CD14-positive monocyte (primary cell): ENCODE data around the gene PICK1. TPM values are rescaled to one million over a fixed set of nuclear protein-coding genes. Genes with fewer than 3 reads are reported as not detected.

Experiments
- DNase-seq, 3 donors: peaks; one replicate each; pipeline ENCODE4 v3.0.0-alpha.2; 2011 to 2022
- H2AFZ ChIP-seq: 2 replicates; pipeline ENCODE4 v1.6.0; 2012; ENCODE audit warnings: mild to moderate bottlenecking, low read depth, low read length, inconsistent platforms; ENCODE audit not compliant: insufficient read depth, poor library complexity, severe bottlenecking
- H3K27ac ChIP-seq, 2 donors: 1 replicate in 1 of 2; 2 replicates in 1 of 2; pipeline ENCODE4 v1.5.1; 2012 to 2013; ENCODE audit warnings: low read length in 2 of 2, control low read depth in 1 of 2, inconsistent platforms in 1 of 2, low read depth in 1 of 2, mild to moderate bottlenecking in 1 of 2
- H3K27me3 ChIP-seq, 2 donors: one replicate each; pipeline versions ENCODE4 v1.6.0 to v1.6.1; 2011 to 2013; ENCODE audit warnings: low read length in 2 of 2; ENCODE audit not compliant: control insufficient read depth in 2 of 2, insufficient read depth in 2 of 2
- H3K36me3 ChIP-seq, 2 donors: replicated peaks in 1 of 2; 1 replicate in 1 of 2; 2 replicates in 1 of 2; pipeline versions ENCODE4 v1.5.1 to v1.6.1; 2012 to 2013; ENCODE audit warnings: low read length in 2 of 2, control low read depth in 1 of 2, inconsistent platforms in 1 of 2, mild to moderate bottlenecking in 1 of 2; ENCODE audit not compliant: insufficient read depth in 2 of 2, control insufficient read depth in 1 of 2
- H3K4me1 ChIP-seq, 2 donors: 1 replicate in 1 of 2; 2 replicates in 1 of 2; pipeline versions ENCODE4 v1.5.1 to v1.6.1; 2012 to 2013; ENCODE audit warnings: low read length in 2 of 2, control low read depth in 1 of 2, inconsistent platforms in 1 of 2, mild to moderate bottlenecking in 1 of 2, moderate library complexity in 1 of 2; ENCODE audit not compliant: insufficient read depth in 2 of 2, control insufficient read depth in 1 of 2
- H3K4me2 ChIP-seq: replicated peaks from 2 replicates; pipeline ENCODE3; 2012; ENCODE audit warnings: low read length, moderate library complexity, mild to moderate bottlenecking; ENCODE audit not compliant: poor library complexity, severe bottlenecking; ENCODE audit errors: extremely low read depth
- H3K4me3 ChIP-seq, 3 experiments: fragments of 200-600 bp in 1 of 3; sonication (generic) in 1 of 3; replicated peaks in 1 of 3; 1 replicate in 2 of 3; 2 replicates in 1 of 3; pipeline ENCODE4 v1.5.1; 2011 to 2013; ENCODE audit warnings: low read length in 3 of 3, mild to moderate bottlenecking in 3 of 3, control low read depth in 2 of 3, low read depth in 2 of 3, inconsistent platforms in 1 of 3, moderate library complexity in 1 of 3
- H3K79me2 ChIP-seq: 2 replicates; pipeline ENCODE4 v1.6.0; 2012; ENCODE audit warnings: mild to moderate bottlenecking, control low read depth, inconsistent platforms, low read length, moderate library complexity; ENCODE audit not compliant: insufficient read depth
- H3K9ac ChIP-seq: 2 replicates; pipeline ENCODE4 v1.6.0; 2017; ENCODE audit warnings: low read length, mild to moderate bottlenecking; ENCODE audit not compliant: insufficient read depth, poor library complexity, severe bottlenecking
- H3K9me3 ChIP-seq, 2 donors: replicated peaks in 1 of 2; 1 replicate in 1 of 2; 2 replicates in 1 of 2; pipeline versions ENCODE4 v1.5.1 to v1.6.1; 2012 to 2013; ENCODE audit warnings: low read length in 2 of 2, control low read depth in 1 of 2; ENCODE audit not compliant: control insufficient read depth in 1 of 2, insufficient read depth in 1 of 2
- H4K20me1 ChIP-seq: 2 replicates; pipeline ENCODE4 v1.6.0; 2012; ENCODE audit warnings: mild to moderate bottlenecking, low read length, control low read depth, moderate library complexity; ENCODE audit not compliant: insufficient read depth
- H3K27ac Mint-ChIP-seq, 7 donors: one replicate each; pipeline ENCODE4 v1.8.0; 2020; ENCODE audit warnings: mild to moderate bottlenecking in 7 of 7, mixed read lengths in 7 of 7, moderate library complexity in 6 of 7, inconsistent platforms in 2 of 7
- H3K27me3 Mint-ChIP-seq, 3 donors: one replicate each; pipeline ENCODE4 v1.8.0; 2021 to 2022; ENCODE audit warnings: low read depth in 3 of 3, mild to moderate bottlenecking in 3 of 3, mixed read lengths in 3 of 3, moderate library complexity in 3 of 3, inconsistent platforms in 1 of 3
- H3K36me3 Mint-ChIP-seq, 2 donors: one replicate each; pipeline ENCODE4 v1.8.0; 2020; ENCODE audit warnings: mixed read lengths in 2 of 2, inconsistent platforms in 1 of 2, mild to moderate bottlenecking in 1 of 2
- H3K4me1 Mint-ChIP-seq: one replicate; pipeline ENCODE4 v1.8.0; 2020; ENCODE audit warnings: mild to moderate bottlenecking, mixed read lengths
- H3K4me3 Mint-ChIP-seq, 2 donors: one replicate each; pipeline ENCODE4 v1.8.0; 2020; ENCODE audit warnings: mild to moderate bottlenecking in 2 of 2, mixed read lengths in 2 of 2, moderate library complexity in 1 of 2
- H3K9me3 Mint-ChIP-seq, 7 donors: one replicate each; pipeline ENCODE4 v1.8.0; 2020 to 2022; ENCODE audit warnings: mixed read lengths in 7 of 7, mild to moderate bottlenecking in 6 of 7, moderate library complexity in 6 of 7, inconsistent platforms in 2 of 7
- CTCF ChIP-seq: fragments of 200-600 bp; IDR thresholded peaks from one replicate; pipeline ENCODE4 v1.8.0; 2022; ENCODE audit warnings: antibody characterized with exemption, mild to moderate bottlenecking
- WGBS: methylation state at CpG from one replicate; pipeline ENCODE4 v1.1.5; 2013; ENCODE audit warnings: missing lambda C conversion rate; ENCODE audit not compliant: insufficient coverage; 5-methylcytosine and 5-hydroxymethylcytosine counted together
- intact Hi-C, 2 donors: fragments of 100-400 bp; cut with micrococcal nuclease; formaldehyde crosslinking; loops; one replicate each; pipeline versions ENCODE4 v1.15.0 to v1.15.1; 2023
- polyA plus RNA-seq, 3 donors: library from polyadenylated mRNA; depleted of rRNA in 1 of 3; unstranded in 2 of 3; stranded (reverse) in 1 of 3; fragments of 300-500 nt in 2 of 3; fragments of >200 nt in 1 of 3; fragmentation: Illumina TruSeq in 2 of 3; gene quantifications; 1 replicate in 2 of 3; 2 replicates in 1 of 3; pipeline ENCODE4 v1.2.3, GENCODE V29; 2012 to 2021

The PICK1 gene
- polyA plus RNA-seq, 3 donors = 6.4 to 16.9 (median 7.2) TPM

DNA sequence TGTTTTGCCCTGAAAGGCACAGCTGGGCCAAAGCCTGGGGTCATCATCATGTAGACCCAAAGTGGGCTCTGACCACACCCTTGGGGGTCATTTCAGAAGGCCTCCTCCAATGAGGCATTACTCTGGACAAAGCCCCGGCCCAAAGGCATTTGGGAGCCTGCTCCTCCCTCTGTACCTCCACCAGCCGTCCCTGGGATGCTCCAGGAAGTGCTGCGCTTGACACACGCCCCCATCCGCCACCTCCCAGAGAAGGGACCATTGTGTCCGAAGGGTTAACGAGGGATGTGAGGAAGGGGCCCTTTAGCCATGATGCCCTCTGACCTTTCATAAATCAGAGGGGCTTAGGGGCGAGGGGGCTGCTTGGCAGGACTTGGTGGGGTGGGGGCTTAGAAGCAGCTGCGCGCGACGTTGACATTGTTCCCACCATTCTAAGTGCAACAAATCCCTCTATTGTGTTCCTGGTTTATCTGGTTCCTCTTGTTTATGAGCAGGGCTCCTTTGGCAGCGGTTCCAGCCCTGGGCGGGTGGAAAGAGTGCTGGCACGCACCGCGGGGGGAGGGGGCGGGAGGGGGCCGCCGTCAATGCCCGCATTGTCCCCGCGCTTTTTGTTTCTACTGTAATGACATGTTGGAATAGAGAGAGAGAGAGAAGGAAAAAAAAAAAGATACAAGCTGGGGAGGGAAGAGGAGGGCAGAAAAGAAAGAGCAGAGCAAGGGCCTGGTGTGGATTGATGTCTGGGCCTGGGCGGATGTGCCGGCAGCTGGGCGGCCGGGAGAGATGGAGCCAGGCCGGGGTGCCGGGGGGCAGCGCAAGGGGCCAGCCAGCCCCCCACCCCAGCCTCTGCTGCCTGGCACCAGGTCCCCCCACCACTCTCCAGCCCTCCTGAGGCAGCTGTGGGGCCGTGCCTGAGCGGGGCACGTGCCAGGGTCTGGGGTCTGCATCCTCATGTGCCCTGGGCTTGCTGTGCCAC is 40.7 kb upstream of the PICK1 start:
- Histone ChIP-seq H3K4me2 (no peak overlapping the region), H3K27ac (no peak overlapping the region), H3K27me3 (no peaks in the 10 kb centered on the region), H3K4me1 (no peaks in the 10 kb centered on the region), H3K9ac (peak overlapping the region; percentile 22), H3K4me3 (no peak overlapping the region), H3K36me3 (no peaks in the 10 kb centered on the region), H2AFZ (no peak overlapping the region), H4K20me1 (no peaks in the 10 kb centered on the region), H3K79me2 (no peaks in the 10 kb centered on the region), H3K9me3 (no peaks in the 10 kb centered on the region)
- peaks cover 1 to 9% (median 4%) of the 10 kb centered on the region in 3 donors for H3K27me3 Mint-ChIP-seq
- peak overlapping the region in 1 of 7 donors; percentile 81 for H3K27ac Mint-ChIP-seq
- intact Hi-C loops = no loop called here
- peaks cover 0 to 13% (median 7%) of the 10 kb centered on the region in 7 donors for H3K9me3 Mint-ChIP-seq
- H3K36me3 Mint-ChIP-seq = no peaks in the 10 kb centered on the region
- DNase-seq = no peak
- no peak overlapping the region for H3K4me3 Mint-ChIP-seq
- no peak for TF ChIP-seq CTCF
- peaks cover 6% of the 10 kb centered on the region for H3K4me1 Mint-ChIP-seq
- 82% methylated on average over 23 of the region's 33 CpGs for WGBS

DNA sequence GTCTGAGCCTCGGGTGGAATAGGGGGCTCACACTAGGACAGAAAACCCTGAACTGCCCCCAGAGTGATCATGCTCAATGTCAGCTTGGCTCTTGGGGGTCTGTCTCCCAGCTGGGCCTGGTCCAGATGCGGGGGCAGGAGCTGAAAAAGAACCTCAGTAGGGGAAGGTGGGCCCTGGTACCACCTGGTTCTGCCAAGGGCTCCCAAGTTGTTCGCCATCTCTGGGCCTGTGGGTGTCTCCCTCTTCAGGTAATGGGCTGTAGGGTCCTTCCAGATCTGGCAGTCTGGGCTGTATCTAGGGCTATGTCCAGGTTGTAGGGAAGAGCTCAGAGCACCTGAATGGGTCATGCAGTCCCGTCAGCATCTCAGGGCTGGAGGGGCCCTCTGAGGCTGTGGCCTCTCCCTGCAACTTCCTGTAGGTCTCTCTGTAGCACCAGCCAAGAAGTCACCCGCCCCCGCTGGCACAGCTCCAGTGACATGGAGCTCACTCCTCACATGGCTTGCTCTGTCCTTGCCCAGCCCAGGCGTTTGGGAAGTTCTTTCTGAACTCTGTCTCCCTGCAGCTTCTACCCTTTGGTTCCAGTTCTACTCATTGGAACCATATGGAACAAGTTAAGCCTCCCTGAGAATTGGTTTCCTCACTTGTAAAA is 39.8 kb upstream of the PICK1 start:
- H3K36me3 Mint-ChIP-seq = no peaks in the 10 kb centered on the region
- H3K36me3 ChIP-seq = no peaks in the 10 kb centered on the region
- no peaks in the 10 kb centered on the region for H3K4me1 ChIP-seq
- no peak overlapping the region for H3K27ac ChIP-seq
- peak overlapping the region in 1 of 7 donors; percentile 25 for H3K27ac Mint-ChIP-seq
- no peaks in the 10 kb centered on the region for H3K27me3 ChIP-seq
- H3K4me2 ChIP-seq = no peak overlapping the region
- no peak overlapping the region for H3K4me3 ChIP-seq
- WGBS = 38% methylated on average over 5 of the region's 7 CpGs
- H3K9me3 ChIP-seq = no peaks in the 10 kb centered on the region
- no peak for TF ChIP-seq CTCF
- H3K9ac ChIP-seq = peak overlapping the region; percentile 22
- no peak for DNase-seq
- H3K27me3 Mint-ChIP-seq = peaks cover 1 to 9% (median 4%) of the 10 kb centered on the region in 3 donors
- intact Hi-C loops = no loop called here
- peaks cover 6% of the 10 kb centered on the region for H3K4me1 Mint-ChIP-seq
- no peaks in the 10 kb centered on the region for H4K20me1 ChIP-seq
- H3K4me3 Mint-ChIP-seq = no peak overlapping the region
- peaks cover 0 to 13% (median 7%) of the 10 kb centered on the region in 7 donors for H3K9me3 Mint-ChIP-seq
- no peaks in the 10 kb centered on the region for H3K79me2 ChIP-seq
- no peak overlapping the region for H2AFZ ChIP-seq
